Choroid plexus epithelial cell (primary cell): Measurements from ENCODE around the gene SELENOP.
A peak's percentile ranks its signal among the peaks of the same experiment; 100 is the strongest.

Source experiments
- DNase-seq: peaks from one replicate; pipeline ENCODE4 v3.0.0-alpha.2; 2010; ENCODE audit warnings: low read depth
- H3K4me3 ChIP-seq: 2 replicates; pipeline ENCODE4 v1.5.1; 2011; ENCODE audit warnings: low read depth, mild to moderate bottlenecking, control low read depth, low read length, moderate library complexity
- CTCF ChIP-seq: conservative IDR thresholded peaks from 2 replicates; pipeline ENCODE4 v1.5.1; 2011; ENCODE audit warnings: low read depth, mild to moderate bottlenecking, control low read depth, inconsistent platforms, low read length, moderate library complexity

SELENOP gene

GRCh38 chr5:42791151-42791550 is 20.5 kb downstream of the SELENOP start:
- DNase-seq = no peak
- no peak for TF ChIP-seq CTCF
- H3K4me3 ChIP-seq = no peak overlapping the region

- no peak overlapping the region for H3K4me3 ChIP-seq
- no peak for DNase-seq
- no peak for TF ChIP-seq CTCF
These were observed 23.8 kb downstream of the SELENOP start for GRCh38 chr5:42787845-42788244.

GRCh38 chr5:42787073-42787472 is 24.6 kb downstream of the SELENOP start:
- no peak overlapping the region for H3K4me3 ChIP-seq
- DNase-seq = no peak
- TF ChIP-seq CTCF = no peak

- no peak overlapping the region for H3K4me3 ChIP-seq
- DNase-seq = no peak
- no peak for TF ChIP-seq CTCF
These were observed 25.9 kb downstream of the SELENOP start for GRCh38 chr5:42785756-42786155.

- H3K4me3 ChIP-seq = no peak overlapping the region
- DNase-seq = peak; percentile 5
- TF ChIP-seq CTCF = no peak
These were observed 27.6 kb downstream of the SELENOP start for GRCh38 chr5:42784132-42784531.

- H3K4me3 ChIP-seq = no peak overlapping the region
- DNase-seq = no peak
- no peak for TF ChIP-seq CTCF
These were observed 30.1 kb downstream of the SELENOP start for GRCh38 chr5:42781584-42781983.

- no peak for TF ChIP-seq CTCF
- H3K4me3 ChIP-seq = no peak overlapping the region
- DNase-seq = no peak
These were observed 32.6 kb downstream of the SELENOP start for GRCh38 chr5:42779083-42779482.
